Cardiac septum (tissue), 1 donor: ENCODE data around the gene TULP4. TPM values are rescaled to one million over a fixed set of nuclear protein-coding genes. Genes with fewer than 3 reads are reported as not detected.
"Not testable (repeated sequence)": the region's sequence is repeated elsewhere in the genome, so short reads cannot be mapped to it uniquely, and the experiment has no call there.

Experiments
- DNase-seq: peaks from one replicate; pipeline ENCODE4 v3.0.0-alpha.2; 2020; ENCODE audit warnings: low spot score
- intact Hi-C: fragments of 100-400 bp; cut with DNase I; formaldehyde crosslinking; loops from one replicate; pipeline ENCODE4 v1.14.0; 2022
- total RNA-seq: library from RNA; stranded (reverse); fragmentation: NEBNext Ultra II Directional; extraction: Animal tissue kit (Norgen Biotek cat#: 25700); gene quantifications from one replicate; pipeline ENCODE4 v1.2.1, GENCODE V29; 2021
- donor health status: DM: no; HTN: no; CAD: no.

TULP4 gene
- total RNA-seq, 1 donor from 2014 or later: 98.3 TPM

DNA sequence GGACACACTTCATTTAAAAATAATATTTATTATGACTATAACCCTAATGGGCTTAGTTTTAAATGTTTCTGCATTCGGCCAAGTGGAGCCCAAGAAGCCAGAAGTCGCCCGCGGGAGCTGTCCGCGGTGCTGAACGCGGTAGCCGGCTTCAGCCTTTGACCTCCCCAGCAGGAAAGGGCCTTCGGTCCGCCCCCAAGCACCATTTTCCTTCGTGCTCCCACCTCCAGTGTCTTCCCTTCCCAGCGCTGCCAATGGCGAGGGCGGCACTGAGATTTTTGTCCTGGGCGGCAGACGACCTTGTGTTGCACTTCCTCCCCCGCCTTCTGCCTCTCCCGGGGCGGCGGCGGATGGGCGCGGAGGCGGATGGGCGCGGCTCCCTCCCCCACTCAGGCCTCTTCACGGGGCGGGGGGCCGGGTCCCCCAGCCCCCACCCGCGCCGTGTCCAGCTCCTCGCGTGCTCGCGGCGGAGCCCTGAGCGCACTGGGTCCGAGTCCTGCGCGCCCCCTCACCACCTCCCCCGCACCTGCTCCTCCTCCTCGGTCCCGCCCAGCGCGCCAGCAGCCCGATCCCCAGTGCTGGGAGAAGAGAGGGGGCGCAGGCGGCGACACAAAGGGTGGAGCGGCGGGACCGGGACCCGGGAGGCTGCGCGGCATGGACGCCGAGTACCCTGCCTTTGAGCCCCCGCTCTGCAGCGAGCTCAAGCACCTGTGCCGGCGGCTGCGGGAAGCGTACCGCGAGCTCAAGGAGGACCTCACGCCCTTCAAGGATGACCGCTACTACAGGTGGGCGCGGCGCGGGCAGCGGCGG lies 224.0 kb downstream of the TULP4 start:
- intact Hi-C loops: no loop called here
- no peak for DNase-seq

DNA sequence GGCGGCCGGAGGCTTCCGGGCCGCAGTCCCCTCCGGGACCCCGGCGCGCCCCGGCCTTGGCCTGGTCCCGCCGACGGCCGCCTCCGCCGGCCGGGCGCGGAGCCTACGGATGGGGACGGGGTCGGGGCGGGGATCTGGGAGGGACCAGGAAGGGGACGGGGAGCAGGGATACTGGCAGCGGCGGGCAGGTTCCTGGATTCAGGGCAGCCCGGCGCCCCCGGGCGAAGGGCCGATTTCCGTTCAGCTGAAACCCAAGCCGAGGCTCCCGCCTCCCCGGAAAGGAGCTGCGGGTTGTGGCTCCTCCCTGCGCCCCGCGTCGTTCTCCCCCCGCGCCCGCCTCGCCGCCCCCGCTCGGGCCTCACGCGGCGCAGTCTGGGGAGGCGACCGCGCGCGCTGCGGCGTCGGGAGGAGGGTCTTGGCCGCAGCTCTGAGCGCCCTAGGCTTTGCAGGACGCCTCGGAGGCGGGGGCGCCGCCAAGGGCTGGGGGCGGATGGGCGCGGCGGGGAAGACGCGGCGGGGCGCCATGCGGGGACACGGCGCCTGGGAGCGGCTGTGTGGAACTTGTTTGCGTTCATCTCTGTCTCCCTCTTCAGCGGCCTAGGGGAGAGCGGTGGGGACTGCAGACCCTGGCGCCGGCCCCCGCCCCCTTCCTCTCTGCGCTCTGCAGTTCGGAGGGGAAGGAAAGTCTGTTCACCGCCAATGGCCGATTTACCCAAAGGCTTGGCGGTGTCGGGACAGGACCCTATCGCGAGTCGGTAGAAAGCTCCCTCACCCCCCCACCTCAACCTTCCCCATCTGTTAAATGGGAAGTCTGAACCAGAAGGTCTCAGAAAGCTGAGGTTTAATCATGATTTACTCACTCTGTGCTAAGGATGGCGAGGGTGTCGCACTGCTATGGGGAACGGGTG lies 224.9 kb downstream of the TULP4 start:
- no peak for DNase-seq
- intact Hi-C loops: no loop called here

- DNase-seq: no peak
- intact Hi-C loops: no loop called here
Observed at GRCh38 chr6:158538741-158539140, 226.5 kb downstream of the TULP4 start.

DNA sequence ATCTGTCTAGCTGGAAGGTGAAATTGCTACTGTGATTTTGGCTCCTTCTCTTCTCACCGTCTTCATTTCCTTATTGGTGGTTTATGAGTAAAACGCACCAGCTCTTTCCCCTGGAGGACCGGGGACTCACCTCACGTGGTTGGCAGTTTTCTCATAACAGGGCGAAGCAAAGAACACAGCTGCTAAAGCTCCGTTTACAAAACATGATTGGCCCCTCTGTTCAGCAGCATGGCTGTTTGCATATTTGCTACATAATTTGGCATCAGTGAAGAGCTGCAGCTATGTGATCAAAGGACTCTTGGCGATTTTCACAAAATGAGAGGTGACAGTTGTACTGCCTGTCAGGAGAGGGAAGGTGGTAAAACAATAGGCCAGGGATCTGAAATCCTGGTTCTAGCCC lies 227.1 kb downstream of the TULP4 start:
- intact Hi-C loops: no loop called here
- no peak for DNase-seq

GRCh38 chr6:158539881-158540280 lies 227.6 kb downstream of the TULP4 start:
- intact Hi-C loops: no loop called here
- DNase-seq: no peak

DNA sequence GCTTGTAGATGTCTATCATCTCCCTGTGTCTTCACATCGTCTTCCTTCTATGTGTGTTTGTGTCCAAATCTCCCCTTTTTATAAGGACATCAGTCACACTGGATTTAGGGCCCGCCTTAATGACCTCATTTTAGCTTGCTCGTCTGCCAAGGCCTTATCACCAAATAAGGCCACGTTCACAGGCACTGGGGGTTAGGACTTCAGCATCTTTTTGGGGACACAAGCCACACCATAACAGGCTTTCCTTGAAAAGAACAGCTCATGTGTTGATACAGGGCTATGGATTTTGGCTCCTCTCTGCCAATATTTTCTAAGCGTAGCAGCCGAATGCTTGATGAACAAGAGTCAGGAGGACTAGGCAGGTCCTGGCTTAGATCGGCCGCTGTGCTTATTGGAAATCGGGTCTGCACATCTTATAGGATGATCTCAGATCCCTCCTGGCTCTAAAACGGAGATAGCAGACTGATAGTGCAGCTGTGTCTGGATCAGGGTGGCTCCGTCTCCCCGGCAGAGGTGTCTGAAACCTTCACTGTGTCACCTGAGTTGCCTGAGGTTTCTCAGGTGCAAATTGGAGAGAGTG lies 231.4 kb downstream of the TULP4 start:
- intact Hi-C loops: no loop called here
- DNase-seq: no peak

- no peak for DNase-seq
- intact Hi-C loops: no loop called here
Observed at GRCh38 chr6:158544428-158544827, 232.2 kb downstream of the TULP4 start.

- DNase-seq: no peak
- intact Hi-C loops: no loop called here
Observed at GRCh38 chr6:158545043-158545966, 233.0 kb downstream of the TULP4 start.

DNA sequence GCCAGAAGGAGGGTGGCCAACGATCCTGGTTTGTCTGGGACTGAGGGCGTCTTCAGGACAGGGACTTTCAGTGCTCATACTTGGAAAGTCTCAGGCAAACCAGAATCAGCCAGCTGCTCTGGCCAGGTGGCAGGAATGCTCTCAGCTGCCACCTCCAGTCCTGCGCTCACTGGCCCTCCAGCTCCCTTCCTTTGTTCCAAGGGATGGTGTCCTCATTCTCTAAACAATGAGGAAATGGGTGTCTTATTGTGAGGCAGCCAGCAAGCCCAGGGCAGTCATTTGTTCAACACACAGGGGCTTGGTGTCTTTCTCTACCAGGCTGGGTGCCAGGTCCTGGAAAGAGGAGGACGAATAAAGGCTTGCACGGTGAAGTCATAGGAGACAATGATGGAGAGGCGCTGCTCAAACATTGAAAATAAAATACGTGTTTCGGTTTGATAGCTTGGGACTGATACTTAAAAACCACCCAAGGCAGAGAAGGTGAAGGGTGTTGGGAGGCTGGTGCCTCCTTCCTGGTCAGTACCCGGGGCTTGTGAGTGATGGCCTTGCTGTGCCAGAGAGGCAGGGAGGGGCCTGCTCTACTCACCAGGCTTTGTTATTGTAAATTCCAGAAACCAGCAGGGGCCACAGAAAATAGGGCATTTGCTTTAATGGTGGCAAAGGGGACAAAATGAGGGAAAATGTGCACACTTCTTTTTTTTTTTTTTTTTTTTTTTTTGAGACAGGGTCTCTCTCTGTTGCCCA lies 236.3 kb downstream of the TULP4 start:
- intact Hi-C loops: no loop called here
- DNase-seq: no peak

GRCh38 chr6:158552055-158552795 lies 240.0 kb downstream of the TULP4 start:
- DNase-seq: no peak
- intact Hi-C loops: no loop called here

- intact Hi-C loops: no loop called here
- no peak for DNase-seq
Observed at GRCh38 chr6:158552796-158553138, 240.5 kb downstream of the TULP4 start.

DNA sequence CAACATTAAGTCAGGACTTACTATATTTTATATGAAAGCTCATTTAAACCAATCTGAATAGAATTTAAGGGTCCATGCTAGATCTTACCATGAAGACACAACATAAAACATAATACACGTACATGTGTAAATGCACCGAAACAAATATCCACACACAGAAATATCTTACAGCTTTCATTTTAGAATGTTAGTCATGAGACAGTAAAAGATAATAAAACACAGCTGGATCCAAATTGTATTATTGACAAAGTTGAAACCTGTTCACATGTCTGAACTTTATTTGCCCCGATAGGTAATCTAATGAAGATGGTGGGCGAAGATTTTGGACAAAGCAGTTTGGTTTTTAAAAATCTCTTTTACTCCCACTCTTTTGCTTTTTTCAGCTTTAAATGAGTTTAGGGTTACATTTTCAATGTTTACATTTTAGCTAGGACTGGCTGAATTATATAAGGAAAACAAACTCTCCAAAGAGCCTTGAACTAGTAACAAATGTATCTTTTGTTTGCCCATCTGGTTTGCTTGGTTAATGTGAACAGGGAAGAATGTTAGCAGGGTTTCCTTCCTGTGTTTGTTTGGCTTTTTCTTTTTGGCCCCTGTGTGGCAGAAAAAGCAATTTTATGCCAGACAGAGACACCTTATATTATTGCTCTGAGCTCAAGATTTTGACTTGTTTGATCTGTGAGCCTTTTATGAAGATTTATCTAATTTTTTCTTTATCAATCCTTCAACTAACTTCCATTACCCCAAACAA lies 242.5 kb downstream of the TULP4 start:
- intact Hi-C loops: no loop called here
- no peak for DNase-seq

DNA sequence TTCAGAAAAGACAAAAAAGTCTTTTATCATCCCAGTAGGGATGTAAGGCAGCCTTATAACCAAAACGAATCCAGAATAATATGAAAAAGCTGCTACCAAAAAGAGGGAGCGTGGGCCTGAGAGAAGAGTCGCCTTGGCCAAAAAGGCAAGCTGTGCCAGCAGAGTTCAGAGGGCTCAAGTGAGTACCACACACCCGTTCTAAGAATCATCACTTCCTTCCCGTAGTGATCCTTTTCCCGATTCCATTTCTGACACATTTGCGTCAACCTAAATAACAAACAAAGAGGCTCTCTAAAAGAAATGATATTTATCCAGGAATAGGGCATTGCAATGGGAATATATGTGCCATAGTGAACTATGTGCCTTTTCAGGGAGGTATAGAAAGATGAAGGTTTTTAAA lies 243.8 kb downstream of the TULP4 start:
- intact Hi-C loops: no loop called here
- no peak for DNase-seq

DNA sequence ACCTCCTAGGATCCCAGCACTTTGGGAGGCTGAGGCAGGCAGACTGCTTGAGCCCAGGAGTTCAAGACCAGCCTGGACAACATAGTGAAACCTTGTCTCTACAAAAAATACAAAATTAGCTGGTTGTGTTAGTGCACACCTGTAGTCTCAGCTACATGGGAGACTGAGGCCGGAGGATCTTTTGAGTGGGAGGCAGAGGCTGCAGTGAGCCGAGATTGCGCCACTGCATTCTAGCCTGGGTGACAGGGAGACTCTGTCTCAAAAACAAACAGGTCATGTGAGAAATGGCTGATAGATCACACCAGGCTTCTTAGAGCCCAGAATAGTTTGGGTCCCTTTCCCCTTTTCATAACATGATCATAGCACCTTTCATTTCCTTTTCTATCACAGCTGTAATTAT lies 244.8 kb downstream of the TULP4 start:
- intact Hi-C loops, DNase-seq: not testable (repeated sequence)

DNA sequence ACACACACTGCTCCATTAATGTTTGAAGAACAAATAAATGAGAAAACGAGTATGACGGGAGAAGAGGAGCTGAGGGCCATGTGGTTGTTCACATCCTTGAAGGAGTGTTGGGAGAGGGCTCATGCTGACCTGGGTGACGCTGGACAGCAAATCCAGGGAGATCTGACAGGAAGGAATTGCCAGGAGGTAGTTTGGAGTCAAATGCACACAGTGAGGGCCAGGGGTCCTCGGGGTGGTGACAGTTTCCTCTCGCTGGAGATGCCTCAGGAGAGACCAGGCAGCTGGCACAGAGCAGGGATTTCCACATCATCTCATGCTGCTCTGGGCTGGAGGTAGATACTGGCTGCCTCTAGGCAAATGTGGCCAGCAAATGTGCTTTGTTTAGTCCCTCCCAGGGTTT lies 245.7 kb downstream of the TULP4 start:
- intact Hi-C loops: no loop called here
- no peak for DNase-seq

GRCh38 chr6:158558415-158559306 lies 246.4 kb downstream of the TULP4 start:
- no peak for DNase-seq
- intact Hi-C loops: no loop called here
